GM18520 (cell line): Measurements from ENCODE around the gene PAN2.
"Not testable (repeated sequence)": the region's sequence is repeated elsewhere in the genome, so short reads cannot be mapped to it uniquely, and the experiment has no call there.

Source experiments
- ATAC-seq: cut with Tn5 transposase; IDR thresholded peaks from one replicate; pipeline ENCODE4 v1.9.1; 2021; ENCODE audit not compliant: unreplicated experiment

PAN2 gene

DNA sequence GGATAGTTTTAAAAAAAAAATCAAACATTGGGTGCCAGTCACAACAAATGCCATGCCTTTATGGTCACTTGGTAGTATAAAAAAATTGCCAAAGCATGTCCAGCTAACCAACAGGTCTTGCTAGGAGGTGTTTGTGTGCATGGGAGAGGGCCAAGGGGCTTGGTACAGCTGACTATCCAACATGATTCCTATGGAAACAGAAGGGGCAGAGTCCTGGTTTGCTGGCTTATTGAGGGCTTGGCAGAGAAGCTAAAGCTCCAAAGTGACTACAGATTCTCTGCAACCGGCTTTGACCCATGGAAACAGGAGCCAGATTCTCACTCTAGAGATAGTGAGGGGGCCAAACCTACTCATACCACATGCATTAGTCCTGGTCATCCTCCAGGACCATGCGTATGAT lies 61.3 kb downstream of the PAN2 start:
- not testable (repeated sequence) for ATAC-seq

- no peak for ATAC-seq
These were observed 62.8 kb downstream of the PAN2 start for GRCh38 chr12:56271031-56271430.

DNA sequence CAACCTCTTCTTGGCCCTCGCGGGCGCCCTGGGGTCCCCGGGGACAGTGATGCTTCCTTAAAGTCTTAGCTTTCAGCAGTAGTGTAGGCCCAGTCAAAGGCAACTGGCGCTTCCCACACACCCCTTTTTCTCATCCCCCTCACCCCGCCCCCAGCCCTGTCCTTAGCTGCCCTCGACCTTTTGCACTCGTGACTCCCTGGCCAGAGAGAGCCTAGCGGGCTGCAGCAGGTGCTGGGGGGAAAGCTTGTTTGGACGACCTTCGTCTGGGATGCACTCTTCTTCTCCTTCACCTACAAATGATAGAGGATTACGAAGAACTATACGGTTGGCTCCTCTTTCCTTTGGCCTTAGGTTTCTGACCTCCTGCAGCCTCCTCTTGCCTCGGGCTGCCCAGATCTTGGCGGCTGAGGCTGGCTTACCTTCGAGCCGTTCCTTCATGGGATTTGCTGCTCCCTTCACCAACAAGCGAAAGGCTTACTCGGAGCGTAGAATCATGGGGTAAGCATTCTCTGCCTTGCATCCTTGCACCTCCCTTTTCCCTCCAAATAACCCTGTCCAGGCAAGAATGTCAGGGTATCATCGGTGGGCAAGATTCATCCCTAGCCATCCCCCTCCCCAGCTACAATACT lies 66.2 kb downstream of the PAN2 start:
- no peak for ATAC-seq

DNA sequence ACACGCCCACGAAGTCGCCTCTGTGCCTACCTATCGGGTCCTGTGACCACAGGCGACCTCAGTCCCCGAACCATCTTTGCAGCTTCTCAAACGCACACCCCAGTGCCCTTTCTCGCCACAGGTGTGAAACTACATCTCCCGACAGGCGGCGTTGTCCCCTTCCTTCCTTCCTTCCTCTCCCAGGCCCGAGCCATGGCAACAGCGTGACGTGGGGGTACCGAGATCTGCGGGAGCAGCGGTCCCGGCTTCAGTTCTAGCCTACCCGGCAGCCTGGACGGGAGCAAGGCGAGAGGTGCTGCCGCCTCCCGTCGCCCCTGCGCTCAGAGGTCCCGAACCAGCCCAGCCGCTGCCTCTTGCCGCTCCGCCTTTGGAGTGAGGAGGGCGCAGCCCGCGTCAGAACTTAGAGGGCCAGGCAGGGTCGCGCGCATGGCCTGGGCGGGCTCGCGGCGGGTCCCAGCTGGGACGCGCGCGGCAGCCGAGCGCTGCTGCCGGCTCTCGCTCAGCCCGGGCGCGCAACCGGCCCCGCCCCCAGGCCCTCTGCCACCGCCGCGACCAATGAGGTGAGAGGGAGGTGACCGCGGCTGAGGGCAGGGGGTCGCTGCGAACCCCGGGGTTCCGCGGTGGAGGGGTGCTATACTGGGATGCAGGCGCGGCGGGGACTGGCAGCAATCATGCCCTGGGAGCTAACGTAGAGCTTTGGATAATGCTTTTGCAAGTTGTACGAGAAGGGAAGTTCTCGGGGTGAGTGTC lies 66.9 kb downstream of the PAN2 start, which contains the start of gene COQ10A:
Gene COQ10A (plus strand): TSS at position 250 of the 750 bp plus-strand sequence. CDS start 177 bp downstream, at position 427.
- peak; percentile 74 for ATAC-seq
